ENCODE results near the gene B9D2.

The B9D2 gene

GRCh38 chr19:41322451-41322850 lies 41.5 kb downstream of the B9D2 start:
- no peak overlapping the region for H3K4me3 Mint-ChIP-seq
- peaks cover 53% of the 10 kb centered on the region for H3K4me1 Mint-ChIP-seq (ENCODE audit: low read depth)
- no peaks in the 10 kb centered on the region for H3K27me3 Mint-ChIP-seq
- DNase-seq = no peak
- H3K9me3 Mint-ChIP-seq = no peaks in the 10 kb centered on the region
- peak overlapping the region; percentile 83 for H3K27ac Mint-ChIP-seq
- H3K36me3 Mint-ChIP-seq (ENCODE audit: low read depth) = peaks cover 86% of the 10 kb centered on the region

GRCh38 chr19:41321600-41322270 lies 42.2 kb downstream of the B9D2 start:
- no peak for DNase-seq
- no peaks in the 10 kb centered on the region for H3K9me3 Mint-ChIP-seq
- peak overlapping the region; percentile 87 for H3K27ac Mint-ChIP-seq
- peaks cover 49% of the 10 kb centered on the region for H3K4me1 Mint-ChIP-seq (ENCODE audit: low read depth)
- no peak overlapping the region for H3K4me3 Mint-ChIP-seq
- peaks cover 88% of the 10 kb centered on the region for H3K36me3 Mint-ChIP-seq (ENCODE audit: low read depth)
- H3K27me3 Mint-ChIP-seq = no peaks in the 10 kb centered on the region

- H3K4me1 Mint-ChIP-seq (ENCODE audit: low read depth) = peaks cover 43% of the 10 kb centered on the region
- no peaks in the 10 kb centered on the region for H3K27me3 Mint-ChIP-seq
These were observed 42.7 kb downstream of the B9D2 start for GRCh38 chr19:41321204-41321599.

GRCh38 chr19:41320568-41320967 lies 43.4 kb downstream of the B9D2 start:
- no peak for DNase-seq
- Mint-ChIP-seq H3K9me3 (no peaks in the 10 kb centered on the region), H3K36me3 (ENCODE audit: low read depth) (peaks cover 91% of the 10 kb centered on the region), H3K4me3 (no peak overlapping the region), H3K27ac (peak overlapping the region; percentile 87), H3K27me3 (no peaks in the 10 kb centered on the region), H3K4me1 (ENCODE audit: low read depth) (peaks cover 43% of the 10 kb centered on the region)

More at GRCh38 chr19:41321204-41321599, 42.7 kb downstream of the B9D2 start:
- no peaks in the 10 kb centered on the region for H3K9me3 Mint-ChIP-seq
- no peak for DNase-seq
- no peak overlapping the region for H3K4me3 Mint-ChIP-seq
- peak overlapping the region; percentile 87 for H3K27ac Mint-ChIP-seq
- peaks cover 88% of the 10 kb centered on the region for H3K36me3 Mint-ChIP-seq (ENCODE audit: low read depth)

- Mint-ChIP-seq H3K4me1 (ENCODE audit: low read depth) (peaks cover 38% of the 10 kb centered on the region), H3K4me3 (no peak overlapping the region), H3K27me3 (no peaks in the 10 kb centered on the region), H3K9me3 (no peaks in the 10 kb centered on the region), H3K27ac (peak overlapping the region; percentile 87), H3K36me3 (ENCODE audit: low read depth) (peaks cover 89% of the 10 kb centered on the region)
- DNase-seq = no peak
These were observed 43.8 kb downstream of the B9D2 start for GRCh38 chr19:41320185-41320518.

GRCh38 chr19:41319500-41320184 lies 44.3 kb downstream of the B9D2 start:
- Mint-ChIP-seq H3K4me1 (ENCODE audit: low read depth) (peaks cover 34% of the 10 kb centered on the region), H3K4me3 (no peak overlapping the region), H3K9me3 (no peaks in the 10 kb centered on the region), H3K27ac (peak overlapping the region; percentile 87), H3K27me3 (no peaks in the 10 kb centered on the region), H3K36me3 (ENCODE audit: low read depth) (peaks cover 87% of the 10 kb centered on the region)
- no peak for DNase-seq

GRCh38 chr19:41318696-41319499 lies 45.1 kb downstream of the B9D2 start:
- Mint-ChIP-seq H3K4me3 (no peak overlapping the region), H3K4me1 (ENCODE audit: low read depth) (peaks cover 31% of the 10 kb centered on the region), H3K9me3 (no peaks in the 10 kb centered on the region), H3K36me3 (ENCODE audit: low read depth) (peaks cover 87% of the 10 kb centered on the region), H3K27me3 (no peaks in the 10 kb centered on the region), H3K27ac (peak overlapping the region; percentile 87)
- no peak for DNase-seq

- H3K4me1 Mint-ChIP-seq (ENCODE audit: low read depth) = peaks cover 32% of the 10 kb centered on the region
These were observed 47.5 kb downstream of the B9D2 start for GRCh38 chr19:41316306-41316920.

GRCh38 chr19:41311613-41312012 lies 52.3 kb downstream of the B9D2 start:
- DNase-seq = no peak
- H3K27ac Mint-ChIP-seq = peak overlapping the region; percentile 99
- peak overlapping the region; percentile 96 for H3K4me3 Mint-ChIP-seq
- no peaks in the 10 kb centered on the region for H3K9me3 Mint-ChIP-seq
- H3K4me1 Mint-ChIP-seq (ENCODE audit: low read depth) = peaks cover 64% of the 10 kb centered on the region
- no peaks in the 10 kb centered on the region for H3K27me3 Mint-ChIP-seq
- H3K36me3 Mint-ChIP-seq (ENCODE audit: low read depth) = peaks cover 79% of the 10 kb centered on the region

More at GRCh38 chr19:41316306-41316920, 47.5 kb downstream of the B9D2 start:
- H3K9me3 Mint-ChIP-seq = no peaks in the 10 kb centered on the region
- H3K27me3 Mint-ChIP-seq = no peaks in the 10 kb centered on the region
- no peak for DNase-seq
- no peak overlapping the region for H3K4me3 Mint-ChIP-seq
- H3K27ac Mint-ChIP-seq = peak overlapping the region; percentile 30
- peaks cover 88% of the 10 kb centered on the region for H3K36me3 Mint-ChIP-seq (ENCODE audit: low read depth)

GRCh38 chr19:41311072-41311471 lies 52.9 kb downstream of the B9D2 start:
- no peaks in the 10 kb centered on the region for H3K27me3 Mint-ChIP-seq
- H3K9me3 Mint-ChIP-seq = no peaks in the 10 kb centered on the region
- no peak for DNase-seq
- H3K4me3 Mint-ChIP-seq = peak overlapping the region; percentile 96
- H3K27ac Mint-ChIP-seq = peak overlapping the region; percentile 99
- peaks cover 79% of the 10 kb centered on the region for H3K36me3 Mint-ChIP-seq (ENCODE audit: low read depth)
- H3K4me1 Mint-ChIP-seq (ENCODE audit: low read depth) = peaks cover 69% of the 10 kb centered on the region

- peak within 1 kb of the TSS; percentile 96 for H3K4me3 Mint-ChIP-seq
- peaks cover 83% of the 10 kb centered on the region for H3K36me3 Mint-ChIP-seq (ENCODE audit: low read depth)
- peak within 1 kb of the TSS; percentile 99 for H3K27ac Mint-ChIP-seq
- H3K27me3 Mint-ChIP-seq = no peaks in the 10 kb centered on the region
- DNase-seq = peak; percentile 95
- H3K9me3 Mint-ChIP-seq = no peaks in the 10 kb centered on the region
- H3K4me1 Mint-ChIP-seq (ENCODE audit: low read depth) = peaks cover 75% of the 10 kb centered on the region
These were observed 53.7 kb downstream of the B9D2 start, which contains the start of gene CCDC97 for GRCh38 chr19:41310033-41310831. TSS of gene CCDC97 (plus strand) at chr19:41310172. CDS start at chr19:41310311, 139 bp downstream.

GRCh38 chr19:41309180-41310032 lies 54.5 kb downstream of the B9D2 start:
- no peak for DNase-seq
- Mint-ChIP-seq H3K27ac (peak overlapping the region; percentile 99), H3K27me3 (no peaks in the 10 kb centered on the region), H3K4me1 (ENCODE audit: low read depth) (peaks cover 81% of the 10 kb centered on the region), H3K4me3 (peak overlapping the region; percentile 96), H3K9me3 (no peaks in the 10 kb centered on the region), H3K36me3 (ENCODE audit: low read depth) (peaks cover 88% of the 10 kb centered on the region)
